ENCODE data around the gene ADSS1.

The ADSS1 gene

GRCh38 chr14:104757238-104757585, 33.2 kb downstream of the ADSS1 start:
- no peak overlapping the region for H3K27ac ChIP-seq
- no peak for TF ChIP-seq CTCF (IDR thresholded peaks at IDR 0.05)
- no peak for TF ChIP-seq ZFX (IDR thresholded peaks at IDR 0.05; ENCODE audit: borderline replicate concordance)

GRCh38 chr14:104757681-104758392, 33.8 kb downstream of the ADSS1 start:
- no peak for TF ChIP-seq ZFX (IDR thresholded peaks at IDR 0.05; ENCODE audit: borderline replicate concordance)
- TF ChIP-seq CTCF (IDR thresholded peaks at IDR 0.05) = no peak
- H3K27ac ChIP-seq = no peak overlapping the region

- TF ChIP-seq ZFX (IDR thresholded peaks at IDR 0.05; ENCODE audit: borderline replicate concordance) (no peak), CTCF (IDR thresholded peaks at IDR 0.05) (no peak)
- H3K27ac ChIP-seq = no peak overlapping the region
Measured at GRCh38 chr14:104758981-104759969, 35.2 kb downstream of the ADSS1 start.

GRCh38 chr14:104765517-104765916, 41.5 kb downstream of the ADSS1 start:
- TF ChIP-seq ZFX (IDR thresholded peaks at IDR 0.05; ENCODE audit: borderline replicate concordance) (no peak), CTCF (IDR thresholded peaks at IDR 0.05) (no peak)
- no peak overlapping the region for H3K27ac ChIP-seq

- H3K27ac ChIP-seq = 0 out of 2 replicates have a peak overlapping the region, but pooled peaks have one; percentile 18
- TF ChIP-seq ZFX (IDR thresholded peaks at IDR 0.05; ENCODE audit: borderline replicate concordance) = no peak
- TF ChIP-seq CTCF (IDR thresholded peaks at IDR 0.05) = no peak
Measured at GRCh38 chr14:104766256-104766862, 42.3 kb downstream of the ADSS1 start.

GRCh38 chr14:104766863-104767633, 43.0 kb downstream of the ADSS1 start:
- 0 out of 2 replicates have a peak overlapping the region, but pooled peaks have one; percentile 18 for H3K27ac ChIP-seq
- TF ChIP-seq ZFX (IDR thresholded peaks at IDR 0.05; ENCODE audit: borderline replicate concordance) (no peak), CTCF (IDR thresholded peaks at IDR 0.05) (no peak)
